ENCODE measurements around the gene LINGO4. TPM values are rescaled to one million over a fixed set of nuclear protein-coding genes. Genes with fewer than 3 reads are reported as not detected.

LINGO4 gene
- polyA plus RNA-seq, 1 donor (not counting 4 experiments of a cell fraction or from before 2014, with no cell fraction given): not detected

DNA sequence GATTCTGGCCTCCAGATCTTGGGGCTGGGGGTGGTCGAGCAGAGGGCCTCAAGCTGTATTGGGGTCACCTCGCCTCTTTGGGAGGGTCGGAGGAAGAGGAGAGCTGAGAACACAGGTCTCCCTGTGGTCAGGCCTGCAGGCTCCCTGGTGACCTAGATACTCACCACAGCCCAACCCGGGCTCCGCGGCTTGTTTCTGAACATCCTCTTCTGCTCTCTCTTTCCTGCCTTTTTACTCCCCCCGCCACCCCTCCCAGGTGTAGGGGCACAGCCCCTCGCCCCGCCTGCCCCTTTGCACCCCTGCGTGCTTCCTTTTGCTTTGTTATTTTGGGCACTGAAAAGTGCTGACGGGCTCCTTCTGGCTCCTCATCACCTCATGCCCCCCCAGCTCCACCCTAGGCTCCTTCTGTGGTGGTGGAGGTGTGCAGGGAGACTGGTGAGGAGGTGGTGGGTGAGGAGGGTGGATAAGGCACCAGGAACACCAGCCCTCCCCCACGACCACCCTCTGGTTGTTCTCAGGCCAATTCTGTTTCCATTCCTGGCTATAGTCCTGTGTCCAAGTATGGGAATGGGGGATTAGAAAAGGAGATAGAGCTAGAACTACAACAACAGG lies 10.6 kb upstream of the LINGO4 start:
- no peaks in the 10 kb centered on the region for H3K9me1 ChIP-seq (ENCODE audit: control insufficient read depth, extremely low read depth, insufficient read depth, low read length)
- DNase-seq (ENCODE audit: low read depth, low spot score) (no peak), FAIRE-seq (no peak)
- H3K9me3 ChIP-seq (ENCODE audit: control insufficient read depth, low read depth, low read length): no peaks in the 10 kb centered on the region
- peaks cover 17% of the 10 kb centered on the region for H3K4me1 ChIP-seq (ENCODE audit: control insufficient read depth, extremely low read depth, insufficient read depth, low read length)
- H3K36me3 ChIP-seq (ENCODE audit: control insufficient read depth in 2 of 2, extremely low read depth in 1 of 2, insufficient read depth in 2 of 2, low read length in 2 of 2): no peaks in the 10 kb centered on the region
- peaks cover 4% of the 10 kb centered on the region for H3K27me3 ChIP-seq (ENCODE audit: control insufficient read depth, extremely low read depth, insufficient read depth, low read length)
- no peak overlapping the region for H3K9ac ChIP-seq (ENCODE audit: control insufficient read depth, extremely low read depth, insufficient read depth, low read length)
- H3K4me2 ChIP-seq (ENCODE audit: control insufficient read depth, extremely low read depth, insufficient read depth, low read depth, low read length): no peak overlapping the region
- H3K4me3 ChIP-seq (ENCODE audit: control insufficient read depth in 2 of 3, extremely low read depth in 1 of 3, insufficient read depth in 2 of 3, low read depth in 1 of 3, low read length in 3 of 3): no peak overlapping the region
- no peak overlapping the region for H2AFZ ChIP-seq (ENCODE audit: control insufficient read depth, low read length)
- H3K79me2 ChIP-seq (ENCODE audit: control insufficient read depth, insufficient read depth, low read length): no peaks in the 10 kb centered on the region
- no peak overlapping the region for H3K27ac ChIP-seq (ENCODE audit: control insufficient read depth, insufficient read depth, low read length)
- no peaks in the 10 kb centered on the region for H4K20me1 ChIP-seq (ENCODE audit: control insufficient read depth, extremely low read depth, insufficient read depth, low read length)
- dilution Hi-C loops (cut with MboI; ENCODE audit: extremely low pct_ligation_motif_present, low sequenced_read_pairs): no loop called here
- TF ChIP-seq EZH2 (IDR thresholded peaks at IDR 0.05; ENCODE audit: low read length) (no peak), CTCF (optimal IDR thresholded peaks at IDR 0.05 in 1 of 3, IDR thresholded peaks at IDR 0.05 in 1 of 3, conservative IDR thresholded peaks at IDR 0.05 in 1 of 3; ENCODE audit: extremely low read depth in 1 of 3, insufficient read depth in 2 of 3, low read length in 3 of 3) (no peak)

- Histone ChIP-seq H3K27ac (ENCODE audit: control insufficient read depth, insufficient read depth, low read length) (no peak overlapping the region), H3K36me3 (ENCODE audit: control insufficient read depth in 2 of 2, extremely low read depth in 1 of 2, insufficient read depth in 2 of 2, low read length in 2 of 2) (no peaks in the 10 kb centered on the region), H3K9ac (ENCODE audit: control insufficient read depth, extremely low read depth, insufficient read depth, low read length) (no peak overlapping the region), H3K4me3 (ENCODE audit: control insufficient read depth in 2 of 3, extremely low read depth in 1 of 3, insufficient read depth in 2 of 3, low read depth in 1 of 3, low read length in 3 of 3) (no peak overlapping the region), H3K9me1 (ENCODE audit: control insufficient read depth, extremely low read depth, insufficient read depth, low read length) (no peaks in the 10 kb centered on the region), H3K4me2 (ENCODE audit: control insufficient read depth, extremely low read depth, insufficient read depth, low read depth, low read length) (no peak overlapping the region), H3K9me3 (ENCODE audit: control insufficient read depth, low read depth, low read length) (no peaks in the 10 kb centered on the region), H3K27me3 (ENCODE audit: control insufficient read depth, extremely low read depth, insufficient read depth, low read length) (peaks cover 4% of the 10 kb centered on the region), H4K20me1 (ENCODE audit: control insufficient read depth, extremely low read depth, insufficient read depth, low read length) (no peaks in the 10 kb centered on the region), H3K4me1 (ENCODE audit: control insufficient read depth, extremely low read depth, insufficient read depth, low read length) (peaks cover 11% of the 10 kb centered on the region), H2AFZ (ENCODE audit: control insufficient read depth, low read length) (no peak overlapping the region), H3K79me2 (ENCODE audit: control insufficient read depth, insufficient read depth, low read length) (no peaks in the 10 kb centered on the region)
- DNase-seq (ENCODE audit: low read depth, low spot score) (no peak), FAIRE-seq (no peak)
- TF ChIP-seq EZH2 (IDR thresholded peaks at IDR 0.05; ENCODE audit: low read length) (no peak), CTCF (optimal IDR thresholded peaks at IDR 0.05 in 1 of 3, IDR thresholded peaks at IDR 0.05 in 1 of 3, conservative IDR thresholded peaks at IDR 0.05 in 1 of 3; ENCODE audit: extremely low read depth in 1 of 3, insufficient read depth in 2 of 3, low read length in 3 of 3) (no peak)
- dilution Hi-C loops (cut with MboI; ENCODE audit: extremely low pct_ligation_motif_present, low sequenced_read_pairs): no loop called here
Measured at GRCh38 chr1:151814971-151815545, 9.8 kb upstream of the LINGO4 start.

Measured in keratinocyte (primary cell).